Suppressor macrophage treated with lipopolysaccharide for 4 hours (primary cell): ENCODE data around the gene CCDC167.
"Not testable (repeated sequence)": the region's sequence is repeated elsewhere in the genome, so short reads cannot be mapped to it uniquely, and the experiment has no call there.

ENCODE experiments used
- DNase-seq: peaks from one replicate; pipeline ENCODE4 v3.0.0-alpha.2; 2020

The CCDC167 gene

DNA sequence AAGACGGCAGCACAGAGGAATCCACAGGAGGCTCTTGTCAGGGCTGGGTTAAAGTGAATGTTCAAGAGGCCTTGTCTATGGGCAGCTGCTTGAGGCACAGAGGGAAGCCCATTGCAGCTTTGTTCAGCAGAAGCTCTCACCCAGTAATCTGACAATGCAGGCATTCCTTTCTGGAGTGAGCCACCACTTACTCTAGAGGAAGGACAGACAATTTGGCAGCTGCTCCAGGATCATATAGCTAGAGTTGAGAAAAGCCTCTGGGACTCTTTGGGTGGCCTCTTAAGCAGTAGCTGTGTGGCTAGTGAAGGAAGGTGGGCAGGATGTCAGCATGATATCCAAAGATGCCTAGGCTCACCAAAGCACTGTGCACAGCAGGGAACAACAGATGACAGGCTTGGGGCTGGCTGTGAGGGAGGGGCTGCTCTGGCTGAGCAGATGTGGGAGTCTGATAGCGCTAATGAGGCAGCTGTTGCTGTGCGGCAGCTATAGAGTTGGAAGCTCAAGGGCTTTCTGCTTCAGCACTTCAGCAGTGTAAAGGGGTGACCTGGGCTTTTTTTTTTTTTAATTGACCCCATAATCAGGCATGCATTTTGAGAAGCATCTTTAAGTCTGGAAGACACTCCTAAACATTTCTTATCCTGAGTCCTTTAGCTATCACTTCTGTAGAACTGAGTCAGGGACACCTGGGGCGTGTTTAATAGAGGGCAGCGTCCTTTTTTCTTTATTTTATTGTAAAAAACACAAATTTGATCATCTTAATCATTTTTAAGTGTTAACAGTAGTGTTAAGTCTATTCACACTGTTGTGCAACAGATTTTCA lies 39.5 kb downstream of the CCDC167 start:
- DNase-seq: no peak

DNA sequence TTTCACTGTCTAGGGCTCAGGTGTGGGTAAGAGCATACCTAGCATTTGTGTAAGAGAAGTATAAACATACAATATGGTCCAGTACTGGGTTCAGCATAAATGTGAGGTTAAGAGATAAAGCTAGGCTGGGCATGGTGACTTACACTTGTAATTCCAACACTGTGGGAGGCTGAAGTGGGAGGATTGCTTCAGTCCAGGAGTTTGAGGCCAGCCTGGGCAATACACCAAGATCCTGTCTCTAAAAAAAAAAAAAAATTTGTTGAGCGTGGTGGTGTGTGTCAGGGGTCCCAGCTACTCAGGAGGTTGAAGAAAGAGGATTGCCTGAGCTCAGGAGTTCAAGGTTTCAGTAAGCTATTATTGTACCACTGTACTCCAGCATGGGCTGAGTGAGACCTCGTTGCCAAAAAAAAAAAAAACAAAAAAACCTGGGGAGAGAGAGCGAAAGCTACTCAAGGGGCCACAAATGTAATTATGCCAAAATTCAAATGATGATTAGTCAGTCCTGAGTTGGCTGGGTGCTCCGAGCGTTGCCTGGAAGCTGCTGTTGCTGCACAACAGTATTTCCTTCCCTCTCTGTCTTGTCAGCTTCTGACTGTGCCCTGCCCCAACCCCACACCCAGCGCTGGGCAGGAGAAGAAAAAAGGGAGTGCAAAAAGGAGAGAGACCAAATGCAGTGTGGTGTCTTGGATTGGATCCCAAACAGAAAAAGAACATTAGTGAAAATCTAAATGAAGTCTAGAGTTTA lies 42.7 kb downstream of the CCDC167 start:
- no peak for DNase-seq

DNA sequence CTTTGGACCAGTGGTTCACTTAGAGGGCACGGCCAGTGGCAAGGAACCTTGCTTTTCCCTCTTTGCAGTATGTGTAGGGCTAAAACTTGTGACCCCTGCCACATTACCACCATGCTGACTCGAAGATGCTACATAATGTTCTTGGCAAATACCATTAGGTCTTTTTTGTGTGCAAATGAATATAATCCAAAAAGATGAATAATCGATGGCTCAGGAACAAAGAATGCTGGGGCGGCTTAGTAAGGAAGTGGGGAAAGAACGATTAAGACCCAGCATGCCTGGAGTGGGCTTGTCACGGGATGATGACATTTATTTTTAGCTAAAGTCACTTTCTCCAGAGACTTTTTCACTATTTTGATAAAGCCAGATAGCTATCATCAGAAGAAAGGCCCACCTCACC lies 43.6 kb downstream of the CCDC167 start:
- no peak for DNase-seq

GRCh38 chr6:37454420-37455140 lies 45.1 kb downstream of the CCDC167 start:
- no peak for DNase-seq

- no peak for DNase-seq
These were observed 47.2 kb downstream of the CCDC167 start for GRCh38 chr6:37452522-37452921.

DNA sequence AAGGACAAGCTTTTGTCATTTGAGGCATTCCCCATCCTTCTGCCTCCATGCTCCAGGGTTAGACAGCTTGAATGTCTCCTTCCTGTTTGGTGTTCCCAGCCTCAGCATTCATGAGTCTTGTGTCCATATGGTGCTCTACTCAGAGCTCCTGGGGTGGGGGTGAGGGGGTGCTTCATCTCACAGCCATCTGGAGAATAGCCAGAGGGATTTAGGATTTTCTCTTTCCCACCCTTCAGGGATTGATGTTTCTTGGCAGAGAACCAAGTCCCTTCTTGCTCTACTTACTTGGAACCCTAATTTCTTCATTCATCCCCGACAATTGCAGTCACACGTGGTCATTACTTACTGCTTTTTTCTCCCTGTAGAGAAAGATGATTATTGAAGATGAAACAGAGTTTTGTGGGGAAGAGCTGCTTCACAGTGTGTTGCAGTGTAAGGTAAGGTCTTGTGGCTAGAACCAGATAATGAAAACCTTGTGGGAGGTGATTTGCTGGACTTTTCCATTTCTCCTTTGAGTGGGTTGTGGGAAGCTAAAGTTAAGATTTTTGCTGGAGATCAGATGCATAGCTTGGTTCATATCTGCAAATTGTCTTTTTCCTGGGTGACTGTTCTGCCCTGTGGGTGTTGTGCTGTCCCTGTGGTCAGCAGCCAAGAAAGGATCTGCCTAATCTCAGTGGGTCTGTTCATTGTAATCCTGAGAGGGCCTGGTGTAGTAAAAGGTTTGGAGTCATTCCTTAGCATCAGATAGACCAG lies 48.1 kb downstream of the CCDC167 start:
- DNase-seq: no peak

GRCh38 chr6:37449984-37450383 lies 49.7 kb downstream of the CCDC167 start:
- DNase-seq: no peak

DNA sequence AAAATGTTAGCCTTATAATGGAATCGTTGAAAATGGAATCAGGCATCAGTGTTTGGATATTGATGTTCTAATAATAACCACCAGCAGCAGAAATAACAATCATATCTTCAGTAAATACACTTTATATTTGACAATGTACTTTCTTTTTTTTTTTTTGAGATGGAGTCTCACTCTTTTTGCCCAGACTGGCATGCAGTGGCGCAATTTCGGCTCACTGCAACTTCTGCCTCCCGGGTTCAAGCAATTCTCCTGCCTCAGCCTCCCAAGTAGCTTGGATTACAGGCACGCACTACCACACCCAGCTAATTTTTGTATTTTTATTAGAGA lies 56.5 kb downstream of the CCDC167 start:
- not testable (repeated sequence) for DNase-seq

DNA sequence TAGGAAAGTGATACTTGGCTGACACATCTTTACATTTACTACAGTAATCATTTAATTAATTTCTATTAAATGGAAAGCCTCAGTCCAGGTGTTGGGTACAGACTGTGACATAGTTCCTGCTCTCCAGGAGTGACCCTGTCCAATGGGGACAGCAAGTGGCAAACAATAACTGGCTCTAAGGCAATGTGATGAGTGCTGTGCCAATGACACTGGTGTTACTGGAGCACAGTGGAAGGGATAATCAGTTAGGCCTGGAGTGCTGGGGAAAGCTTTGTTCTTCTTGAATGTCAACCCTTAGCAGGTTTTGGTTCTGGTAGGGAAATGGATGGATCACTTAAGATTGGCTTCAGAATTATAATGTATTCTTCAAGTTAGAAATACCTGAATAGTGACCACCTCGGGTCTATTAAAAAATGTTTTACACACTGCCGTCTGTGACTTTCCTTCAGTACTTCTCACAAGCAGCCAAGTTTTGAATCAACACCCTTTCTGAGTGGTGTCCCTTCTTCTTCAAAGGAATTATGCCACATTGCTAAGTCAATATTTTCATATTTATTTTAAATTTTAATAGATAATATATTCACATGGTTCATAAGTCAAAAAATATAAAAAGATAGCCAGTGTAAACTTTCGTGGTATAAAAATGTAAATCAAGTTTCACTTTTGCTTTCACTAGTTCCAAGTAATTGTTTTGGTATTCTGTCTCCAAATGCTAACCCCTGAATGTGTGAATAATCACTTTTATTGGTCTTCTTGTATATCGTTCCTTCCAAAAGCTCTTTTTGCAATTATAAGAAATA lies 57.1 kb downstream of the CCDC167 start:
- DNase-seq: peak; percentile 34

GRCh38 chr6:37441651-37442050 lies 58.0 kb downstream of the CCDC167 start:
- no peak for DNase-seq

- no peak for DNase-seq
These were observed 60.8 kb downstream of the CCDC167 start for GRCh38 chr6:37438930-37439329.

DNA sequence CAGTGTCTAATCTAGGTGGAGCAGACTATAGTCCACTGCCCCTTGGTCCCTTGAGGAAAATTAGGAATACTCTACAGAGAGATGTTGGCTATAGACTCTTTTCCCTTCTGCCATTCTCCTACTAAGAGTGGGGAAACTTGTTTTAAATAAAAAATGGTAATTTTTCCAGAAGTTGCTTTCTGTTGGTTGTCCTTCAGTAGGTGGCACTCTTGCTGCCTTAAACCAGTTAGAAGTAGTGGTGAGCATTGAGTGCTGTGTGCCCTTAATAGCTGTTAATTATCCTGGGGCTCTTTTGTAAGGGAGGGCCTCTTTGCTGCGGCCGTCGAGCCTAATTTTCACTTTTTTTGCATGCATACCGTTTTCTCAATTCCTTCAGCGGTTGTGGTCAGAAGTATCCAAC lies 63.9 kb downstream of the CCDC167 start:
- no peak for DNase-seq

- DNase-seq: no peak
These were observed 64.3 kb downstream of the CCDC167 start for GRCh38 chr6:37435373-37435772.

GRCh38 chr6:37433657-37434271 lies 65.9 kb downstream of the CCDC167 start:
- DNase-seq: peak; percentile 82
